GM19324 (cell line): Measurements from ENCODE around the gene PNPLA6.
"Not testable (repeated sequence)": the region's sequence is repeated elsewhere in the genome, so short reads cannot be mapped to it uniquely, and the experiment has no call there.

Source experiments
- ATAC-seq: cut with Tn5 transposase; IDR thresholded peaks from one replicate; pipeline ENCODE4 v1.9.1; 2021; ENCODE audit warnings: mild to moderate bottlenecking, moderate library complexity; ENCODE audit not compliant: unreplicated experiment, low FRiP score

PNPLA6 gene

GRCh38 chr19:7529610-7530490, 5.7 kb upstream of the PNPLA6 start:
- no peak for ATAC-seq

GRCh38 chr19:7533281-7533885, 2.1 kb upstream of the PNPLA6 start:
- no peak for ATAC-seq

GRCh38 chr19:7533925-7534480, 1.5 kb upstream of the PNPLA6 start:
- peak; percentile 30 for ATAC-seq

GRCh38 chr19:7534531-7535046, 928 bp upstream of the PNPLA6 start:
- no peak for ATAC-seq

- ATAC-seq: no peak
Observed at GRCh38 chr19:7535998-7536695, 630 bp downstream of the PNPLA6 start.

- ATAC-seq: not testable (repeated sequence)
Observed at GRCh38 chr19:7538990-7539389, 3.5 kb downstream of the PNPLA6 start.

- no peak for ATAC-seq
Observed at GRCh38 chr19:7539827-7540425, 4.4 kb downstream of the PNPLA6 start.

- no peak for ATAC-seq
Observed at GRCh38 chr19:7540761-7541474, 5.4 kb downstream of the PNPLA6 start.

- ATAC-seq: no peak
Observed at GRCh38 chr19:7541475-7541824, 5.9 kb downstream of the PNPLA6 start.

- no peak for ATAC-seq
Observed at GRCh38 chr19:7541828-7542443, 6.4 kb downstream of the PNPLA6 start.

- ATAC-seq: no peak
Observed at GRCh38 chr19:7542556-7543348, 7.2 kb downstream of the PNPLA6 start.

- ATAC-seq: no peak
Observed at GRCh38 chr19:7544626-7545025, 9.1 kb downstream of the PNPLA6 start.

GRCh38 chr19:7545300-7545699, 9.8 kb downstream of the PNPLA6 start:
- ATAC-seq: no peak

GRCh38 chr19:7545904-7546303, 10.4 kb downstream of the PNPLA6 start:
- ATAC-seq: no peak

GRCh38 chr19:7547159-7547558, 11.6 kb downstream of the PNPLA6 start:
- ATAC-seq: no peak

GRCh38 chr19:7549429-7550148, 14.1 kb downstream of the PNPLA6 start:
- ATAC-seq: no peak

- no peak for ATAC-seq
Observed at GRCh38 chr19:7550169-7550770, 14.8 kb downstream of the PNPLA6 start.
